ENCODE results near the gene IQCF6.

GRCh38 chr3:51792206-51792605 is 13.2 kb upstream of the IQCF6 start:
- TF ChIP-seq, protein P1, sequence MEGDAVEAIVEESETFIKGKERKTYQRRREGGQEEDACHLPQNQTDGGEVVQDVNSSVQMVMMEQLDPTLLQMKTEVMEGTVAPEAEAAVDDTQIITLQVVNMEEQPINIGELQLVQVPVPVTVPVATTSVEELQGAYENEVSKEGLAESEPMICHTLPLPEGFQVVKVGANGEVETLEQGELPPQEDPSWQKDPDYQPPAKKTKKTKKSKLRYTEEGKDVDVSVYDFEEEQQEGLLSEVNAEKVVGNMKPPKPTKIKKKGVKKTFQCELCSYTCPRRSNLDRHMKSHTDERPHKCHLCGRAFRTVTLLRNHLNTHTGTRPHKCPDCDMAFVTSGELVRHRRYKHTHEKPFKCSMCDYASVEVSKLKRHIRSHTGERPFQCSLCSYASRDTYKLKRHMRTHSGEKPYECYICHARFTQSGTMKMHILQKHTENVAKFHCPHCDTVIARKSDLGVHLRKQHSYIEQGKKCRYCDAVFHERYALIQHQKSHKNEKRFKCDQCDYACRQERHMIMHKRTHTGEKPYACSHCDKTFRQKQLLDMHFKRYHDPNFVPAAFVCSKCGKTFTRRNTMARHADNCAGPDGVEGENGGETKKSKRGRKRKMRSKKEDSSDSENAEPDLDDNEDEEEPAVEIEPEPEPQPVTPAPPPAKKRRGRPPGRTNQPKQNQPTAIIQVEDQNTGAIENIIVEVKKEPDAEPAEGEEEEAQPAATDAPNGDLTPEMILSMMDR (IDR thresholded peaks at IDR 0.05), result no peak
- no peak for TF ChIP-seq POLR2A (IDR thresholded peaks at IDR 0.05)
